SK-N-SH treated with all-trans-retinoic acid at 6 μM for 48 hours (cell line): Measurements from ENCODE around the gene SLC25A39.

Experiments used
- PPARA ChIP-seq: fragments of 250-450 bp; sonication (Bioruptor Pico); IDR thresholded peaks from 2 replicates; pipeline ENCODE4 v1.5.0; 2020; ENCODE audit warnings: mild to moderate bottlenecking, borderline replicate concordance
- SNAI2 ChIP-seq: fragments of 250-450 bp; sonication (Bioruptor Pico); IDR thresholded peaks from 2 replicates; pipeline ENCODE4 v1.5.0; 2020; ENCODE audit warnings: mild to moderate bottlenecking, moderate library complexity
- ZC3H10 ChIP-seq: fragments of 250-450 bp; sonication (Bioruptor Pico); IDR thresholded peaks from 2 replicates; pipeline ENCODE4 v1.5.1; 2021; ENCODE audit warnings: mild to moderate bottlenecking, moderate library complexity
- ZFP30 ChIP-seq: fragments of 450-650 bp; formaldehyde crosslinking; IDR thresholded peaks from 2 replicates; pipeline ENCODE4 v1.5.0; 2022; ENCODE audit warnings: mild to moderate bottlenecking, moderate library complexity
- ZNF70 ChIP-seq: fragments of 450-650 bp; formaldehyde crosslinking; IDR thresholded peaks from 2 replicates; pipeline ENCODE4 v1.5.0; 2020; ENCODE audit warnings: mild to moderate bottlenecking, moderate library complexity
- TF ChIP-seq, protein P1 (sequence below): fragments of 250-450 bp; sonication (Bioruptor Pico); IDR thresholded peaks from 2 replicates; pipeline ENCODE4 v1.8.0; 2020; ENCODE audit warnings: mild to moderate bottlenecking, moderate library complexity, borderline replicate concordance

DNA sequence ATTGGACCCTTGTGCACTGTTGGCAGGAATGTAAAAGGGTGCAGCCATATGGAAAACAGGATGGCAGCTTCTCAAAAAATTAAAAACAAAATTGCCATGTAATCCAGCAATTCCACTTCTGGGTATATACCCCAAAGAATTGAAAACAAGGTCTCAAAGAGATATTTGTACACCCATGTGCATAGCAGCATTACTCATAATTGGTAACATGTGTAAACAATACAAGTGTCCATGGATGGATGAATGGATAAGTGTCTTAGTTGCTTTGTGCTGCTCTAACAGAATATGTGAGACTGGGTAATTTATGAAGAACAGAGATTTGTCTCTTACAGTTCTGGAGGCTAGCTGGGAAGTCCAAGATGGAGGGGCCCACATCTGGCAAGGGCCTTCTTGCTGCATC is 20.0 kb downstream of the SLC25A39 start:
- TF ChIP-seq PPARA (CRISPR knock-in tag) (no peak), ZC3H10 (CRISPR knock-in tag) (no peak), SNAI2 (no peak), ZNF70 (CRISPR knock-in tag) (no peak), ZFP30 (CRISPR knock-in tag) (no peak)
- TF ChIP-seq, protein P1, sequence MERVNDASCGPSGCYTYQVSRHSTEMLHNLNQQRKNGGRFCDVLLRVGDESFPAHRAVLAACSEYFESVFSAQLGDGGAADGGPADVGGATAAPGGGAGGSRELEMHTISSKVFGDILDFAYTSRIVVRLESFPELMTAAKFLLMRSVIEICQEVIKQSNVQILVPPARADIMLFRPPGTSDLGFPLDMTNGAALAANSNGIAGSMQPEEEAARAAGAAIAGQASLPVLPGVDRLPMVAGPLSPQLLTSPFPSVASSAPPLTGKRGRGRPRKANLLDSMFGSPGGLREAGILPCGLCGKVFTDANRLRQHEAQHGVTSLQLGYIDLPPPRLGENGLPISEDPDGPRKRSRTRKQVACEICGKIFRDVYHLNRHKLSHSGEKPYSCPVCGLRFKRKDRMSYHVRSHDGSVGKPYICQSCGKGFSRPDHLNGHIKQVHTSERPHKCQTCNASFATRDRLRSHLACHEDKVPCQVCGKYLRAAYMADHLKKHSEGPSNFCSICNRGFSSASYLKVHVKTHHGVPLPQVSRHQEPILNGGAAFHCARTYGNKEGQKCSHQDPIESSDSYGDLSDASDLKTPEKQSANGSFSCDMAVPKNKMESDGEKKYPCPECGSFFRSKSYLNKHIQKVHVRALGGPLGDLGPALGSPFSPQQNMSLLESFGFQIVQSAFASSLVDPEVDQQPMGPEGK (CRISPR knock-in tag) = no peak
